ENCODE measurements around the gene CLCN5. TPM values are rescaled to one million over a fixed set of nuclear protein-coding genes. Genes with fewer than 3 reads are reported as not detected.

CLCN5 gene
- total RNA-seq, 4 donors from 2014 or later: 5.7 to 9.8 (median 7.4) TPM

GRCh38 chrX:49949961-49950360, 27.6 kb downstream of the CLCN5 start:
- no peak overlapping the region for H3K27ac ChIP-seq
- 51 to 62% methylated on average over 1 of the region's 1 CpG for WGBS, 2 donors
- no peaks in the 10 kb centered on the region for H3K27me3 ChIP-seq
- H3K36me3 ChIP-seq: no peaks in the 10 kb centered on the region
- no peaks in the 10 kb centered on the region for H3K4me1 ChIP-seq
- DNase-seq (ENCODE audit: low spot score in 2 of 2): no peak
- H3K4me3 ChIP-seq: no peak overlapping the region
- no peak for TF ChIP-seq EP300 (IDR thresholded peaks at IDR 0.05)
- TF ChIP-seq POLR2A (IDR thresholded peaks at IDR 0.05): no peak
- no peak for TF ChIP-seq CTCF (IDR thresholded peaks at IDR 0.05)
- no peaks in the 10 kb centered on the region for H3K9me3 ChIP-seq

DNA sequence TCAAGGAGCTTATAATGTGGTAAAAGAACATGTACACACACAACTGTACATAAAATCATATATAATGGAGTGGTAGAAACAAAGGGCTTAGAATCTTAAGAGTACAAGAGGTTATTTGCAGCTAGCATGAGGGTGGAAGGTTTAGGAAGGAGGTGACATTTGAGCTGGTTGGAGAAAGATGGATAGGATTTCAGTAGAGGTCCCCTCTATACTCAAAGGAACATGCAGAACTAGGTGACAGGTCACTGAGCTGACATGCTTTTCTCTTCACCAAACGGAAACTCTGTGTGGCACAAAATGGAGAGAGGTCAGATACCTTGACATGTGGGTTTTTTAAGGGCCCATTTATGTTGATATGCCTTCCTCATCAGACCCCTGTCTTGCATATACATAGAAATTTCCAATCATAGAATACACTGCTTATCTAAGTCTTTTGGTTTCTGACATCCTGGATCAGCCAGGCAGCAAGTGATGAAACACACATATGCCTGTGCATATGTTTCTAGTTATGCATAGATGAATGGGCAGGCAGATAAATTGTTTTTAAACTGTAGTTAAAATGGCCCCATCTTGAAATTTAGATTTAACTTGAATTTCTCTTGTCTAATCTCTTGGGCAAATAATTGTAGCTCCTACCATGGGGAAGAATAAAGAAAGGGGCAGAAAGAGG, 29.3 kb downstream of the CLCN5 start:
- Histone ChIP-seq H3K9me3 (no peaks in the 10 kb centered on the region), H3K36me3 (no peaks in the 10 kb centered on the region), H3K27ac (no peak overlapping the region), H3K4me1 (no peaks in the 10 kb centered on the region), H3K27me3 (no peaks in the 10 kb centered on the region), H3K4me3 (no peak overlapping the region)
- TF ChIP-seq EP300 (IDR thresholded peaks at IDR 0.05) (no peak), CTCF (IDR thresholded peaks at IDR 0.05) (no peak), POLR2A (IDR thresholded peaks at IDR 0.05) (no peak)
- 57% methylated on average over 1 of the region's 1 CpG for WGBS, 2 donors
- DNase-seq (ENCODE audit: low spot score in 2 of 2): no peak

- no peak for DNase-seq (ENCODE audit: low spot score in 2 of 2)
- Histone ChIP-seq H3K27me3 (peaks cover 0 to 7% of the 10 kb centered on the region in 2 donors), H3K36me3 (no peaks in the 10 kb centered on the region), H3K27ac (no peak overlapping the region), H3K4me3 (no peak overlapping the region), H3K4me1 (no peaks in the 10 kb centered on the region), H3K9me3 (no peaks in the 10 kb centered on the region)
- WGBS, 2 donors: 65 to 84% methylated on average over 2 of the region's 2 CpGs
- TF ChIP-seq EP300 (IDR thresholded peaks at IDR 0.05) (no peak), POLR2A (IDR thresholded peaks at IDR 0.05) (no peak), CTCF (IDR thresholded peaks at IDR 0.05) (no peak)
Observed at GRCh38 chrX:49956313-49956712, 33.9 kb downstream of the CLCN5 start.

DNA sequence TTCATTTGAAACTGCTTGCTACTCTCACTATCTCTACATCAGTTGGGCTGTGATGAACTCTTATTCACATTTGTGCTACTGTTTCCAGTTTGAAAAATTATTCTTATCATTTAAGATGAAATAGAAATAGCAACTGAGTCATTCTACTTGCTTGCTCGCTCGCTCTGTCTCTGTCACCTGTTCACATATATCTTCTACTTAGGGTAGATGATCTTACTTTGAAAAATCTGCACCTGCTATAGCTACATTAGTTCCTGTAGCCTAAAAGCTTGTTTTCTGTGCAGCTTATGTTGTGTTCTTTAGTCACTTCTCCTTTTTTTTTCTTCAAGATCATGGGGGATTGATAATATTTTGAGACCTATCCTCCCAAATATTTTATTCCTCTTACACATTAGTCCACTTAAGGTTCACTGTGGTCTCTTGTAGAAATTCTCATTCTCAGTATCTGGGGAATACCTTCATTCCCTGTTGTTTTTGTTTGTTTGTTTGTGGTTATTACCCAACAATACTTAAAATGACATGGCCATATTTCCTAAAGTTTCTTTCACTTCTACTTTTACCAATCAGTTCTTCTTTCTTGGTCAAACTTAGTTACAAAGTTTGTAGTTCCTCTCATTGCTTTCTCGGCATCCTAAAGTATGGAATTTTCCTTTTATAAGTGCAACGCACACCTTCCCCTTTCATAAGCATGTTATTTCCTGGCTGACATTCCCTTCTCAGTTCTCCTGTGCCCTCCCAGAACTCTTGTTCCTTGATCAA, 36.5 kb downstream of the CLCN5 start:
- TF ChIP-seq CTCF (IDR thresholded peaks at IDR 0.05) (no peak), EP300 (IDR thresholded peaks at IDR 0.05) (no peak), POLR2A (IDR thresholded peaks at IDR 0.05) (no peak)
- H3K36me3 ChIP-seq: no peaks in the 10 kb centered on the region
- H3K27ac ChIP-seq: no peak overlapping the region
- no peak for DNase-seq (ENCODE audit: low spot score in 2 of 2)
- no peak overlapping the region for H3K4me3 ChIP-seq
- H3K4me1 ChIP-seq: no peaks in the 10 kb centered on the region
- WGBS, 2 donors: 77 to 86% methylated on average over 4 of the region's 4 CpGs
- H3K27me3 ChIP-seq: peaks cover 0 to 7% of the 10 kb centered on the region in 2 donors
- no peaks in the 10 kb centered on the region for H3K9me3 ChIP-seq

- H3K4me3 ChIP-seq: no peak overlapping the region
- H3K27ac ChIP-seq: no peak overlapping the region
- DNase-seq (ENCODE audit: low spot score in 2 of 2): no peak
- no peaks in the 10 kb centered on the region for H3K36me3 ChIP-seq
- no peaks in the 10 kb centered on the region for H3K4me1 ChIP-seq
- H3K9me3 ChIP-seq: no peaks in the 10 kb centered on the region
- H3K27me3 ChIP-seq: peaks cover 0 to 7% of the 10 kb centered on the region in 2 donors
- 62 to 76% methylated on average over 2 of the region's 2 CpGs for WGBS, 2 donors
- no peak for TF ChIP-seq POLR2A (IDR thresholded peaks at IDR 0.05)
- no peak for TF ChIP-seq EP300 (IDR thresholded peaks at IDR 0.05)
- TF ChIP-seq CTCF (IDR thresholded peaks at IDR 0.05): no peak
Observed at GRCh38 chrX:49959602-49960001, 37.2 kb downstream of the CLCN5 start.
